MCF 10A (cell line): ENCODE measurements around the gene KRT80. TPM values are rescaled to one million over a fixed set of nuclear protein-coding genes. Genes with fewer than 3 reads are reported as not detected.
A peak's percentile ranks its signal among the peaks of the same experiment; 100 is the strongest.

ENCODE experiments used
- BruUV-seq: library from RNA; stranded (reverse); fragments of 400-500 nt; replicated peaks from 2 replicates; lab custom pipeline; 2021; lab: Mats Ljungman, UMichigan
- CTCF ChIA-PET: fragments of 300-600 bp; sonication (Branson Sonifier 250); formaldehyde crosslinking; extraction: SDS; loops from one replicate; lab custom pipeline; 2021; ENCODE audit warnings: antibody characterized with exemption, inconsistent platforms; lab: Yijun Ruan, JAX
- POLR2A ChIA-PET: fragments of 300-600, 350-650 bp; sonication (Branson Sonifier 250); formaldehyde crosslinking; extraction: SDS; loops from one replicate; lab custom pipeline; 2020; ENCODE audit warnings: antibody characterized with exemption, inconsistent platforms; lab: Yijun Ruan, JAX
- DNase-seq: peaks from one replicate; pipeline ENCODE4 v3.0.0-alpha.2; 2018; ENCODE audit not compliant: unreplicated experiment
- H3K27ac Mint-ChIP-seq: one replicate; pipeline ENCODE4 v1.8.0; 2022; ENCODE audit warnings: mild to moderate bottlenecking, low read depth, mixed read lengths; ENCODE audit not compliant: unreplicated experiment
- H3K27me3 Mint-ChIP-seq: one replicate; pipeline ENCODE4 v1.8.0; 2022; ENCODE audit warnings: mixed read lengths; ENCODE audit not compliant: insufficient read depth, unreplicated experiment
- H3K36me3 Mint-ChIP-seq: one replicate; pipeline ENCODE4 v1.8.0; 2022; ENCODE audit warnings: mild to moderate bottlenecking, moderate library complexity, mixed read lengths; ENCODE audit not compliant: insufficient read depth, unreplicated experiment
- H3K4me1 Mint-ChIP-seq: one replicate; pipeline ENCODE4 v1.8.0; 2022; ENCODE audit warnings: mixed read lengths; ENCODE audit not compliant: insufficient read depth, unreplicated experiment
- H3K4me3 Mint-ChIP-seq: one replicate; pipeline ENCODE4 v1.8.0; 2022; ENCODE audit warnings: mild to moderate bottlenecking, moderate library complexity, mixed read lengths; ENCODE audit not compliant: unreplicated experiment
- H3K9me3 Mint-ChIP-seq: one replicate; pipeline ENCODE4 v1.8.0; 2022; ENCODE audit warnings: mixed read lengths; ENCODE audit not compliant: unreplicated experiment
- CTCF ChIP-seq: fragments of 200-600 bp; IDR thresholded peaks from one replicate; pipeline ENCODE4 v1.8.0; 2022; ENCODE audit warnings: antibody characterized with exemption, mild to moderate bottlenecking; ENCODE audit not compliant: unreplicated experiment
- intact Hi-C: fragments of 100-400 bp; cut with micrococcal nuclease; formaldehyde crosslinking; loops from 2 replicates; pipeline ENCODE4 v1.14.1; 2022
- total RNA-seq: library from RNA; stranded (reverse); gene quantifications from 2 replicates; pipeline ENCODE4 v1.2.3, GENCODE V29; 2022

The KRT80 gene
- total RNA-seq, 1 experiment from 2014 or later = 27.4 TPM

GRCh38 chr12:52137746-52138145 is 54.1 kb downstream of the KRT80 start:
- no peak for TF ChIP-seq CTCF
- Mint-ChIP-seq H3K4me3 (no peak overlapping the region), H3K4me1 (peaks cover 15% of the 10 kb centered on the region), H3K27ac (peak overlapping the region; percentile 46), H3K9me3 (no peaks in the 10 kb centered on the region), H3K27me3 (no peaks in the 10 kb centered on the region), H3K36me3 (no peaks in the 10 kb centered on the region)
- CTCF ChIA-PET = interaction anchor here (0.6 to 5.2 kb wide), 6 partner anchors 18 to 843 kb away, joined by 3 to 48 read pairs (median 4); no protein-coding TSS in a partner anchor
- intact Hi-C loops = no loop called here
- POLR2A ChIA-PET = interaction anchor here (1.2 to 1.5 kb wide), 3 partner anchors 11 to 382 kb away, joined by 3 to 4 read pairs (median 3); partner anchors contain the start of gene KRT5
- DNase-seq = no peak
- no TSS peak for BruUV-seq

- CTCF ChIA-PET = interaction anchor here (0.6 to 1.8 kb wide), 8 partner anchors 11 to 747 kb away, joined by 3 to 14 read pairs (median 4); no protein-coding TSS in a partner anchor
- Mint-ChIP-seq H3K36me3 (no peaks in the 10 kb centered on the region), H3K9me3 (no peaks in the 10 kb centered on the region), H3K4me3 (no peak overlapping the region), H3K4me1 (peaks cover 21% of the 10 kb centered on the region), H3K27ac (peak overlapping the region; percentile 57), H3K27me3 (no peaks in the 10 kb centered on the region)
- no peak for TF ChIP-seq CTCF
- POLR2A ChIA-PET = interaction anchor here (0.5 to 1.5 kb wide), 10 partner anchors 11 to 847 kb away, joined by 3 to 7 read pairs (median 4); no protein-coding TSS in a partner anchor
- DNase-seq = peak; percentile 92
- intact Hi-C loops = no loop called here
- no TSS peak for BruUV-seq
Observed at GRCh38 chr12:52132754-52133161, 59.1 kb downstream of the KRT80 start.

- no peaks in the 10 kb centered on the region for H3K36me3 Mint-ChIP-seq
- TF ChIP-seq CTCF = no peak
- no peak overlapping the region for H3K4me3 Mint-ChIP-seq
- no peak overlapping the region for H3K27ac Mint-ChIP-seq
- no peaks in the 10 kb centered on the region for H3K27me3 Mint-ChIP-seq
- POLR2A ChIA-PET = no interaction called here
- BruUV-seq = no TSS peak
- no peak for DNase-seq
- no peaks in the 10 kb centered on the region for H3K9me3 Mint-ChIP-seq
- intact Hi-C loops = no loop called here
- H3K4me1 Mint-ChIP-seq = peaks cover 21% of the 10 kb centered on the region
- CTCF ChIA-PET = interaction anchor here (0.7 to 1.2 kb wide), 5 partner anchors 8 to 749 kb away, joined by 3 to 4 read pairs (median 3); no protein-coding TSS in a partner anchor
Observed at GRCh38 chr12:52130711-52131110, 61.1 kb downstream of the KRT80 start.

GRCh38 chr12:52127683-52128450 is 63.9 kb downstream of the KRT80 start:
- CTCF ChIA-PET = interaction anchor here (0.5 to 10.1 kb wide), 11 partner anchors 12 to 1097 kb away, joined by 3 to 118 read pairs (median 4); no protein-coding TSS in a partner anchor
- POLR2A ChIA-PET = no interaction called here
- H3K4me3 Mint-ChIP-seq = no peak overlapping the region
- no peak for DNase-seq
- no peaks in the 10 kb centered on the region for H3K36me3 Mint-ChIP-seq
- intact Hi-C loops = no loop called here
- peaks cover 16% of the 10 kb centered on the region for H3K4me1 Mint-ChIP-seq
- no peaks in the 10 kb centered on the region for H3K9me3 Mint-ChIP-seq
- H3K27ac Mint-ChIP-seq = no peak overlapping the region
- no peaks in the 10 kb centered on the region for H3K27me3 Mint-ChIP-seq
- no TSS peak for BruUV-seq
- no peak for TF ChIP-seq CTCF
